Measurements from ENCODE around the gene CLN6.
"Not testable (repeated sequence)": the region's sequence is repeated elsewhere in the genome, so short reads cannot be mapped to it uniquely, and the experiment has no call there.

The CLN6 gene

DNA sequence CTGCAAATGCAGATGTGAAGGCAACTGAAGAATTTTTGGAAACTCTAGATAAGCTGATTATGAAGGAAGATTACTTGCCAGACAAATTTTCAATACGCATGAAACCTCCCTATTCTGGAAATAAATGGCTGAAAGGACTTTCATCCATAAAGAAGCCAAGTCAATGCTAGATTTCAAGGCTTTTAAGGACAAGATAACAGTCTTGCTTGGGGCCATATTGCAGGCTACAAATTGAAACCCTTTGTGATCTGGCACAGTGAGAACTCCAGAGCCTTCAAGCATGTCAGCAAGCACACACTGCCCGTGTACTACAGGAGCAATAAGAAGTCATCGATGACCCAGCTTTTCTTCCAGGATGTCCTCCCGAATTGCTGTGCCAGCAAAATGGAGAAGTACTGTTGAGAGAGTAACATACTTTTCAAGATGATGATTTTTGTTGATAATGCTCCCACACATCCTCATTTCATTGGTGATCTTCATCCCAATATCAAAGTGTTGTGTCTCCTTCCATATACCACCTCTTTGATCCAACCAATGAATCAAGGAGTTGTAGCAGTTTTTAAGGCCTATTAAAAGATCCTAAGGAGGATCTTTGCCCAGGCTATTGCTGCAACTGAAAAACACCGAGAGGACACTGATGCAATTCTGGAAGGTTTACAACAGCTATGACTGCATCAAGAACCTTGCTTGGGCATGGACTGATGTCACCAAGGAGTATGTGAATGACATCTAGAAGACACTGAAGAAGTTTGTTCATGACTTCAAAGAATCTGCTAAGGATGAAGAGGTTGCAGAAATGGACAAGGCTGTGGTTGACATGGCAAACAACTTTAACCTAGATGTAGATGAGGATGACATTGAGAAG is 44.7 kb downstream of the CLN6 start:
- H3K27ac ChIP-seq: no peak overlapping the region
- TF ChIP-seq, protein P1, sequence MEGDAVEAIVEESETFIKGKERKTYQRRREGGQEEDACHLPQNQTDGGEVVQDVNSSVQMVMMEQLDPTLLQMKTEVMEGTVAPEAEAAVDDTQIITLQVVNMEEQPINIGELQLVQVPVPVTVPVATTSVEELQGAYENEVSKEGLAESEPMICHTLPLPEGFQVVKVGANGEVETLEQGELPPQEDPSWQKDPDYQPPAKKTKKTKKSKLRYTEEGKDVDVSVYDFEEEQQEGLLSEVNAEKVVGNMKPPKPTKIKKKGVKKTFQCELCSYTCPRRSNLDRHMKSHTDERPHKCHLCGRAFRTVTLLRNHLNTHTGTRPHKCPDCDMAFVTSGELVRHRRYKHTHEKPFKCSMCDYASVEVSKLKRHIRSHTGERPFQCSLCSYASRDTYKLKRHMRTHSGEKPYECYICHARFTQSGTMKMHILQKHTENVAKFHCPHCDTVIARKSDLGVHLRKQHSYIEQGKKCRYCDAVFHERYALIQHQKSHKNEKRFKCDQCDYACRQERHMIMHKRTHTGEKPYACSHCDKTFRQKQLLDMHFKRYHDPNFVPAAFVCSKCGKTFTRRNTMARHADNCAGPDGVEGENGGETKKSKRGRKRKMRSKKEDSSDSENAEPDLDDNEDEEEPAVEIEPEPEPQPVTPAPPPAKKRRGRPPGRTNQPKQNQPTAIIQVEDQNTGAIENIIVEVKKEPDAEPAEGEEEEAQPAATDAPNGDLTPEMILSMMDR (IDR thresholded peaks at IDR 0.05): no peak
- TF ChIP-seq ZFX (IDR thresholded peaks at IDR 0.05; ENCODE audit: borderline replicate concordance): no peak

DNA sequence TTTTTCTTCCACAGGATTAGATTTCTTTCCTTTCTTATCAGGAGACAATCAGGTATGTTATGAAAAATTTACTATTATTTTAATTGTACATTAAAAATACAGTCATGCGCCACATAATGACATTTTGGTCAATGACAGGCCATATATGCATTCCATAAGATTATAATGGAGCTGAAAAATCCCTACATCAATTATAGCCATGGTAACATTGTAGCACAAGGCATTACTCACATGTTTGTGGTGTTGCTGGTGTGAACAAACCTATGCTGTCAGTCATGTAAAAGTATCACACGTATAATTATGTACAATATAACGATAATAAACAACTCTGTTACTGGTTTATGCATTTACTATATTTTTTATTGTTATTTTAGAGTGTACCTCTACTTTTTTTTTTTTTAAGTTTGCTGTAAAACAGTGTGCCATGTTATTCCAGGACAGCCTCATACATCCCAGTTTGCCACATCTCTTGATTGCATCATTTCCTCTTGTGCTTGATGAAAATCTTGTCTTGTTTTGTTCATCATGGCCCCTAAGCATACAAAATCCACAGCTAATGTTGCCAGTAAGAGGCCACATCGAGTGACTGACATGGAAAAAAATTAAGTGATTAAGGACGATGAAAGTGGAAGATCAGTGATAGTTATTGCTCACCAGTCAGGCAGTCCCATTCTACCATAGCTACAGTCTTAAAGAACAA is 45.8 kb downstream of the CLN6 start:
- no peak overlapping the region for H3K27ac ChIP-seq
- no peak for TF ChIP-seq ZFX (IDR thresholded peaks at IDR 0.05; ENCODE audit: borderline replicate concordance)
- TF ChIP-seq, protein P1 (IDR thresholded peaks at IDR 0.05): no peak

DNA sequence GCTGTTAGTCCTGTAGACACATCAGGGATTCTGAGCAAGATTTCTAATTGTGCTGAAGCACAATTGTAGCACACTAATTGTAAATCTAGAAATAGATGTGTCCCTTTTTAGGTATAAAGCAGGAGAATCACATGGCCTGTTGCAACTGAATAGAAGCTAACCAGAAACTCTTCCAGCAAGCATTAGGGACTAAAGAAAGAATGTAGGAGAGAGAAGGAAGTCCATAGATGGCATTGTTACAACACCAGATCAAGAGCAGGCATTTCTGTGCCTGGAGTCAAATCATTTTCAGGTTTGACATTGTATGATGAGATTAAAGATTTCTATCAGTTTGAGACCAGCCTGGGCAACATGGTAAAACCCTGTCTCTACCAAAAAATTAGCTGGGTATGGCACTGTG is 51.8 kb downstream of the CLN6 start:
- TF ChIP-seq, protein P1 (IDR thresholded peaks at IDR 0.05): no peak
- TF ChIP-seq ZFX (IDR thresholded peaks at IDR 0.05; ENCODE audit: borderline replicate concordance): no peak
- H3K27ac ChIP-seq: no peak overlapping the region

DNA sequence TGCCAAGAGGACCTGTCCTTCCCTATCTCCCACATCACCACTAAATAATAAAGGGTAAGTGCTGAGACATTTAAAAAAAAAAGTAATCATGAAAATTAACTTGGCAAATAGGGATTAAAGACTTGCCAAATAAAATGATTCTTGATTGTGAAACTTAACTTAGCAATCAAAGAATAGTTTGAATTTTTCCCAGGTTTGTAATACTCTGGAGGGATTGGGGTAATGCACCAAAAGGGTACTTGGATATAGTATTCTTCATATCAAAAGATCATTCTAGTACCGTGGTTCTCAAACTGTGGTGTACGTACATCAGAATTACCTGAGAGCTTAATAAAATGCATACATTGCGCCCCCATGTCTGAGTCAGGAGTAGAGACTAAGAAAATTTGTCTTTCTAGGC is 52.9 kb downstream of the CLN6 start:
- TF ChIP-seq ZFX (IDR thresholded peaks at IDR 0.05; ENCODE audit: borderline replicate concordance): no peak
- TF ChIP-seq, protein P1 (IDR thresholded peaks at IDR 0.05): no peak

DNA sequence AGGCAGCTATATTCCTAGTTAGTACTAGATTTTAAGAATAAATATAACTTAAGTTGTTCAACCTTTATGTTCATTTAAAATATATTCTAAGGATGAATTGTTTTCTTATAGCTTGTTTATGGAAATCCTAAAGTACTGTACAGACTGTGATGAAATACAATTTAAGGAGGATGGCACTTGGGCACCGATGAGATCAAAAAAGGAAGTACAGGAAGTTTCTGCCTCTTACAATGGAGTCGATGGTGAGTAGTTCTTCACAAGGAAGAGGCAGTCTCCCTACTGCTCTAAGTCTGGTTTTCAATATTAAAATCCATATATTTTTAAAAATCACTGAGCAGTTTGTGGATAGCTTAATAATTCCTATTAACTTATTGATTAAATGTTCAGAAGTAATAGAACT is 54.0 kb downstream of the CLN6 start:
- no peak overlapping the region for H3K27ac ChIP-seq
- TF ChIP-seq, protein P1 (IDR thresholded peaks at IDR 0.05): no peak
- TF ChIP-seq ZFX (IDR thresholded peaks at IDR 0.05; ENCODE audit: borderline replicate concordance): no peak

More for the DNA sequence above, 52.9 kb downstream of the CLN6 start:
- H3K27ac ChIP-seq: no peak overlapping the region

DNA sequence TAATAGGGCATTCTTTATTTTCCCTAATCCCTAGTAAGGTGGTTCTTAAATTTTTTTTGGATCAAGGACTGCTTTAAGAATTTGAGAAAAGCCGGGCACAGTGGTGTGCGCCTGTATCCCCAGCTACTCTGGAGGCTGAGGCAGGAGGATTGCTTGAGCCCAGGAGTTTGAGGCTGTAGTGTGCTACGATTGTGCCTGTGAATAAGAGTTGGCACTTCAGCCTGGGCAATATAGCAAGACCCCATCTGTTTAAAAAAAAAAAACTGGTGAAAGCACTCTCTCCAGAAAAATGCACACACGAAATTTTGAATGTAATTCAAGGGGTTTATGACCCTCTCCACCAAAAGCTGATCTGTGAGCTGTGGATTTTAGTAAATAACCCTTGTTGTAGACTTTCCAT is 56.4 kb downstream of the CLN6 start:
- TF ChIP-seq ZFX (IDR thresholded peaks at IDR 0.05; ENCODE audit: borderline replicate concordance): no peak
- H3K27ac ChIP-seq: no peak overlapping the region

DNA sequence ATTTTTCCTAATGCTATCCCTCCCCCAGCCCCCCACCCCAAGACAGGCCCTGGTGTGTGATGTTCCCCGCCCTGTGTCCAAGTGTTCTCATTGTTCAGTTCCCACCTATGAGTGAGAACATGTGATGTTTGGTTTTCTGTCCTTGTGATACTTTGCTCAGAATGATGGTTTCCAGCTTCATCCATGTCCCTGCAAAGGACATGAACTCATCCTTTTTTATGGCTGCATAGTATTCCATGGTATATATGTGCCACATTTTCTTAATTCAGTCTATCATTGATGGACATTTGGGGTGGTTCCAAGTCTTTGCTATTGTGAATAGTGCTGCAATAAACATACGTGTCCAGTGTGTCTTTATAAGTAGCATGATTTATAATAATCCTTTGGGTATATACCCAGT is 57.5 kb downstream of the CLN6 start:
- not testable (repeated sequence) for H3K27ac ChIP-seq

DNA sequence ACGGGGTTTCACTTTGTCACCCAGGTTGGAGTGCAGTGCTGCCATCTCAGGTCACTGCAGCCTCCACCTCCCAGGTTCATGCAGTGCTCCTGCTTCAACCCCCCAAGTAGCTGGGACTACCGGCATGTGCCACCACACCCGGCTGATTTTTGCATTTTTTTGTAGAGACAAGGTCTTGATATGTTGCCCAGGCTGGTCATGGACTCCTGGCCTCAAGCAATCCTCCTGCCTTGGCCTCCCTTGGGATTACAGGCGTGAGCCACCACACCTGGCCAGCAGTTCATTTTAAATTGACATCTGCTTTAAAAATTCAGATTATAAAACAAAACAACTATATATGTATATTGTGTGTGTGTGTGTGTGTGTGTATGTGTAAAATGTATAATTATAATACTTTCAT is 62.7 kb downstream of the CLN6 start:
- TF ChIP-seq, protein P1 (IDR thresholded peaks at IDR 0.05): no peak
- TF ChIP-seq ZFX (IDR thresholded peaks at IDR 0.05; ENCODE audit: borderline replicate concordance): no peak

More for the DNA sequence above, 62.7 kb downstream of the CLN6 start:
- H3K27ac ChIP-seq: no peak overlapping the region
